MM.1S (cell line): Measurements from ENCODE around the gene CXCL8.
"Not testable (repeated sequence)": the region's sequence is repeated elsewhere in the genome, so short reads cannot be mapped to it uniquely, and the experiment has no call there.

Experiments used
- DNase-seq: peaks from one replicate; pipeline ENCODE4 v3.0.0-alpha.2; 2015
- H2AFZ ChIP-seq: fragments of 300-600 bp; sonication (generic); 2 replicates; pipeline ENCODE4 v1.6.0; 2016; ENCODE audit warnings: antibody characterized with exemption, low read length
- H3F3A ChIP-seq: fragments of 300-600 bp; sonication (generic); 2 replicates; pipeline ENCODE4 v1.6.1; 2016; ENCODE audit warnings: mild to moderate bottlenecking, antibody characterized with exemption, low read length, moderate library complexity, mixed read lengths; ENCODE audit not compliant: insufficient read depth
- H3K27ac ChIP-seq: fragments of 300-600 bp; sonication (generic); 2 replicates; pipeline ENCODE4 v1.5.1; 2016; ENCODE audit warnings: mild to moderate bottlenecking, low read length
- H3K27me3 ChIP-seq: fragments of 300-600 bp; sonication (generic); replicated peaks from 2 replicates; pipeline ENCODE4 v1.6.0; 2016; ENCODE audit warnings: low read length; ENCODE audit not compliant: insufficient read depth
- H3K36me3 ChIP-seq: fragments of 300-600 bp; sonication (generic); replicated peaks from 2 replicates; pipeline ENCODE4 v1.6.1; 2016; ENCODE audit warnings: mild to moderate bottlenecking, low read length, mixed read lengths; ENCODE audit not compliant: insufficient read depth
- H3K4me1 ChIP-seq: fragments of 300-600 bp; sonication (generic); 2 replicates; pipeline ENCODE4 v1.6.1; 2016; ENCODE audit warnings: low read length, mixed read lengths
- H3K4me2 ChIP-seq: fragments of 300-600 bp; sonication (generic); 2 replicates; pipeline ENCODE4 v1.6.0; 2016; ENCODE audit warnings: low read depth, low read length
- H3K4me3 ChIP-seq: fragments of 300-600 bp; sonication (generic); 2 replicates; pipeline ENCODE4 v1.5.1; 2016; ENCODE audit warnings: low read length, mixed read lengths
- H3K79me2 ChIP-seq: fragments of 300-600 bp; sonication (generic); 2 replicates; pipeline ENCODE4 v1.6.1; 2016; ENCODE audit warnings: mixed run types, low read length, mixed read lengths
- H3K9ac ChIP-seq: fragments of 300-600 bp; sonication (generic); 2 replicates; pipeline ENCODE4 v1.6.1; 2016; ENCODE audit warnings: low read length, mixed read lengths
- H3K9me2 ChIP-seq: fragments of 300-600 bp; sonication (generic); replicated peaks from 2 replicates; pipeline ENCODE4 v1.6.1; 2016; ENCODE audit warnings: mild to moderate bottlenecking, low read length, mixed read lengths; ENCODE audit not compliant: insufficient read depth
- H3K9me3 ChIP-seq: fragments of 300-600 bp; sonication (generic); replicated peaks from 2 replicates; pipeline ENCODE4 v1.6.1; 2016; ENCODE audit warnings: mild to moderate bottlenecking, low read length, mixed read lengths; ENCODE audit not compliant: insufficient read depth
- H4K20me1 ChIP-seq: fragments of 300-600 bp; sonication (generic); 2 replicates; pipeline ENCODE4 v1.6.1; 2016; ENCODE audit warnings: mild to moderate bottlenecking, low read length, moderate library complexity, mixed read lengths; ENCODE audit not compliant: insufficient read depth
- CTCF ChIP-seq: fragments of 300-600 bp; sonication (generic); IDR thresholded peaks from 2 replicates; pipeline ENCODE4 v1.5.1; 2016; ENCODE audit warnings: antibody characterized with exemption, low read length, mixed read lengths
- EZH2 ChIP-seq: fragments of 300-600 bp; sonication (generic); optimal IDR thresholded peaks from 2 replicates; pipeline ENCODE3; 2017; ENCODE audit warnings: low read depth, mild to moderate bottlenecking, antibody characterized with exemption, low read length, mixed read lengths
- EZH2phosphoT487 ChIP-seq: fragments of 300-600 bp; sonication (generic); IDR thresholded peaks from 2 replicates; pipeline ENCODE4 v1.6.1; 2018; ENCODE audit warnings: antibody characterized with exemption, low read length

CXCL8 gene

GRCh38 chr4:73770917-73771316 lies 30.5 kb downstream of the CXCL8 start:
- Histone ChIP-seq H3K4me1 (peaks cover 20% of the 10 kb centered on the region), H3K36me3 (no peaks in the 10 kb centered on the region), H3K27ac (no peak overlapping the region), H3K79me2 (no peaks in the 10 kb centered on the region), H3K9ac (no peak overlapping the region), H3K9me3 (no peaks in the 10 kb centered on the region), H4K20me1 (no peaks in the 10 kb centered on the region), H3F3A (no peaks in the 10 kb centered on the region), H3K9me2 (no peaks in the 10 kb centered on the region), H2AFZ (peak overlapping the region; percentile 51), H3K4me3 (no peak overlapping the region), H3K27me3 (no peaks in the 10 kb centered on the region), H3K4me2 (peak overlapping the region; percentile 39; the same call in 1 of the 2 replicates)
- TF ChIP-seq EZH2phosphoT487 (no peak), EZH2 (no peak), CTCF (no peak)
- peak; percentile 62 for DNase-seq

- H3K9ac ChIP-seq: no peak overlapping the region
- H3F3A ChIP-seq: no peaks in the 10 kb centered on the region
- no peak for DNase-seq
- H4K20me1 ChIP-seq: no peaks in the 10 kb centered on the region
- H2AFZ ChIP-seq: no peak overlapping the region
- no peaks in the 10 kb centered on the region for H3K36me3 ChIP-seq
- no peaks in the 10 kb centered on the region for H3K9me3 ChIP-seq
- H3K4me3 ChIP-seq: no peak overlapping the region
- peaks cover 20% of the 10 kb centered on the region for H3K4me1 ChIP-seq
- no peaks in the 10 kb centered on the region for H3K79me2 ChIP-seq
- no peak overlapping the region for H3K27ac ChIP-seq
- no peak overlapping the region for H3K4me2 ChIP-seq
- H3K9me2 ChIP-seq: no peaks in the 10 kb centered on the region
- H3K27me3 ChIP-seq: no peaks in the 10 kb centered on the region
- TF ChIP-seq EZH2phosphoT487 (no peak), CTCF (no peak), EZH2 (no peak)
These were observed 32.0 kb downstream of the CXCL8 start for GRCh38 chr4:73772363-73772762.

- DNase-seq, H4K20me1 ChIP-seq, H3K4me2 ChIP-seq, H3F3A ChIP-seq, H3K4me3 ChIP-seq, H3K9me3 ChIP-seq, H3K27ac ChIP-seq, H3K9ac ChIP-seq, H2AFZ ChIP-seq, H3K79me2 ChIP-seq, H3K9me2 ChIP-seq, H3K27me3 ChIP-seq, H3K36me3 ChIP-seq: not testable (repeated sequence)
- H3K4me1 ChIP-seq: peaks cover 20% of the 10 kb centered on the region
These were observed 34.0 kb downstream of the CXCL8 start for GRCh38 chr4:73774406-73774805.

- no peaks in the 10 kb centered on the region for H3K27me3 ChIP-seq
- no peak overlapping the region for H2AFZ ChIP-seq
- H3K9me3 ChIP-seq: no peaks in the 10 kb centered on the region
- H3K27ac ChIP-seq: no peak overlapping the region
- H3F3A ChIP-seq: no peaks in the 10 kb centered on the region
- H4K20me1 ChIP-seq: no peaks in the 10 kb centered on the region
- DNase-seq: no peak
- no peaks in the 10 kb centered on the region for H3K9me2 ChIP-seq
- H3K9ac ChIP-seq: no peak overlapping the region
- H3K36me3 ChIP-seq: no peaks in the 10 kb centered on the region
- no peak overlapping the region for H3K4me2 ChIP-seq
- no peaks in the 10 kb centered on the region for H3K79me2 ChIP-seq
- TF ChIP-seq EZH2phosphoT487 (no peak), EZH2 (no peak), CTCF (no peak)
- peaks cover 11% of the 10 kb centered on the region for H3K4me1 ChIP-seq
- H3K4me3 ChIP-seq: no peak overlapping the region
These were observed 36.0 kb downstream of the CXCL8 start for GRCh38 chr4:73776321-73776729.
